ENCODE data around the gene MEG3.
"Not testable (repeated sequence)": the region's sequence is repeated elsewhere in the genome, so short reads cannot be mapped to it uniquely, and the experiment has no call there.

DNA sequence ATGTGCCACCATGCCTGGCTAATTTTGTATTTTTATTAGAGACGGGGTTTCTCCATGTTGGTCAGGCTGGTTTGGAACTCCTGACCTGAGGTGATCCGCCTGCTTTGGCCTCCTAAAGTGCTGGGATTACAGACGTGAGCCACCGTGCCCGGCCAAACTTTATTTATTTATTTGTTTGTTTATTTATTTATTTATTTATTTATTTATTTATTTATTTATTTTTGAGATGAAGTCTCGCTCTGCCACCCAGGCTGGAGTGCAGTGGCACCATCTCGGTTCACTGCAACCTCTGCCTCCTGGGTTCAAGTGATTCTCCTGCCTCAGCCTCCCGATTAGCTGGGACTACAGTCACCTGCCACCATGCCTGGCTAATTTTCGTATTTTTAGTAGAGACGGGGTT lies 7.0 kb upstream of the MEG3 start:
- TF ChIP-seq HDGF (IDR thresholded peaks at IDR 0.05; ENCODE audit: borderline replicate concordance); SP1 (IDR thresholded peaks at IDR 0.05); SUZ12 (IDR thresholded peaks at IDR 0.05); BHLHE40 (IDR thresholded peaks at IDR 0.05; ENCODE audit: borderline replicate concordance); FOXA1 (IDR thresholded peaks at IDR 0.05); FOXK2 (IDR thresholded peaks at IDR 0.05); FOXM1 (IDR thresholded peaks at IDR 0.05; ENCODE audit: borderline replicate concordance); ARNT (IDR thresholded peaks at IDR 0.05); ELF4 (IDR thresholded peaks at IDR 0.05); TARDBP (IDR thresholded peaks at IDR 0.05): not testable (repeated sequence)
- TF ChIP-seq, protein P1, sequence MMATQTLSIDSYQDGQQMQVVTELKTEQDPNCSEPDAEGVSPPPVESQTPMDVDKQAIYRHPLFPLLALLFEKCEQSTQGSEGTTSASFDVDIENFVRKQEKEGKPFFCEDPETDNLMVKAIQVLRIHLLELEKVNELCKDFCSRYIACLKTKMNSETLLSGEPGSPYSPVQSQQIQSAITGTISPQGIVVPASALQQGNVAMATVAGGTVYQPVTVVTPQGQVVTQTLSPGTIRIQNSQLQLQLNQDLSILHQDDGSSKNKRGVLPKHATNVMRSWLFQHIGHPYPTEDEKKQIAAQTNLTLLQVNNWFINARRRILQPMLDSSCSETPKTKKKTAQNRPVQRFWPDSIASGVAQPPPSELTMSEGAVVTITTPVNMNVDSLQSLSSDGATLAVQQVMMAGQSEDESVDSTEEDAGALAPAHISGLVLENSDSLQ (IDR thresholded peaks at IDR 0.05), result not testable (repeated sequence)

Data from HEK293T (cell line).